ENCODE data around the gene EPHA8.

EPHA8 gene

DNA sequence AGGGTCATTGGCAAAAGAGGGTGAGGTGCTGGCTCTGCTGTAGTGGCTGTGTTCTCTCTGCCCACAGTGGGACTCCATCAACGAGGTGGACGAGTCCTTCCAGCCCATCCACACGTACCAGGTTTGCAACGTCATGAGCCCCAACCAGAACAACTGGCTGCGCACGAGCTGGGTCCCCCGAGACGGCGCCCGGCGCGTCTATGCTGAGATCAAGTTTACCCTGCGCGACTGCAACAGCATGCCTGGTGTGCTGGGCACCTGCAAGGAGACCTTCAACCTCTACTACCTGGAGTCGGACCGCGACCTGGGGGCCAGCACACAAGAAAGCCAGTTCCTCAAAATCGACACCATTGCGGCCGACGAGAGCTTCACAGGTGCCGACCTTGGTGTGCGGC, 12.9 kb downstream of the EPHA8 start:
- DNase-seq (ENCODE audit: low read depth in 1 of 2, low spot score in 1 of 2): no peak
- no peak overlapping the region for H3K27ac ChIP-seq (replicated peaks)
- TF ChIP-seq REST (IDR thresholded peaks at IDR 0.05; ENCODE audit: insufficient replicate concordance, low read depth): no peak
- no peak for TF ChIP-seq GABPA (IDR thresholded peaks at IDR 0.05; ENCODE audit: low read depth)
- no peak for TF ChIP-seq SPI1 (IDR thresholded peaks at IDR 0.05; ENCODE audit: borderline replicate concordance, low read depth)
- no peak for TF ChIP-seq POLR2AphosphoS5 (IDR thresholded peaks at IDR 0.05; ENCODE audit: low read depth)
- TF ChIP-seq CTCF (IDR thresholded peaks at IDR 0.05; ENCODE audit: insufficient read depth, low read length): no peak
- no peak overlapping the region for H3K4me3 ChIP-seq (replicated peaks; ENCODE audit: insufficient read depth, low read length)
- no peaks in the 10 kb centered on the region for H3K27me3 ChIP-seq (ENCODE audit: insufficient read depth, poor library complexity, severe bottlenecking)

DNA sequence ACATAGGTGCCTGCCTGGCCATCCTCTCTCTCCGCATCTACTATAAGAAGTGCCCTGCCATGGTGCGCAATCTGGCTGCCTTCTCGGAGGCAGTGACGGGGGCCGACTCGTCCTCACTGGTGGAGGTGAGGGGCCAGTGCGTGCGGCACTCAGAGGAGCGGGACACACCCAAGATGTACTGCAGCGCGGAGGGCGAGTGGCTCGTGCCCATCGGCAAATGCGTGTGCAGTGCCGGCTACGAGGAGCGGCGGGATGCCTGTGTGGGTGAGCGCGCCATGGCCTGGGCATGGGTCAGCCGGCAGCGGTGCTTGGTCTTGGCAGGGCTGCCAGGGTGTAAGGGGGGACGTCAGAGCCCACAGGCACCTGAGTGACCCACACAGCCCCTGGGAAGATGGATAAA, 13.3 kb downstream of the EPHA8 start:
- no peak for DNase-seq (ENCODE audit: low read depth in 1 of 2, low spot score in 1 of 2)
- Histone ChIP-seq H3K4me3 (replicated peaks; ENCODE audit: insufficient read depth, low read length) (no peak overlapping the region), H3K27me3 (ENCODE audit: insufficient read depth, poor library complexity, severe bottlenecking) (no peaks in the 10 kb centered on the region), H3K27ac (replicated peaks) (no peak overlapping the region)
- TF ChIP-seq CTCF (IDR thresholded peaks at IDR 0.05; ENCODE audit: insufficient read depth, low read length) (no peak), POLR2AphosphoS5 (IDR thresholded peaks at IDR 0.05; ENCODE audit: low read depth) (no peak), GABPA (IDR thresholded peaks at IDR 0.05; ENCODE audit: low read depth) (no peak), SPI1 (IDR thresholded peaks at IDR 0.05; ENCODE audit: borderline replicate concordance, low read depth) (no peak), REST (IDR thresholded peaks at IDR 0.05; ENCODE audit: insufficient replicate concordance, low read depth) (no peak)

- Histone ChIP-seq H3K4me3 (replicated peaks; ENCODE audit: insufficient read depth, low read length) (no peak overlapping the region), H3K27me3 (ENCODE audit: insufficient read depth, poor library complexity, severe bottlenecking) (no peaks in the 10 kb centered on the region)
- no peak for DNase-seq (ENCODE audit: low read depth in 1 of 2, low spot score in 1 of 2)
These were observed 15.6 kb downstream of the EPHA8 start for GRCh38 chr1:22578732-22579361.

More at GRCh38 chr1:22578732-22579361, 15.6 kb downstream of the EPHA8 start:
- no peak overlapping the region for H3K27ac ChIP-seq (replicated peaks)
- TF ChIP-seq REST (IDR thresholded peaks at IDR 0.05; ENCODE audit: insufficient replicate concordance, low read depth) (no peak), GABPA (IDR thresholded peaks at IDR 0.05; ENCODE audit: low read depth) (no peak), SPI1 (IDR thresholded peaks at IDR 0.05; ENCODE audit: borderline replicate concordance, low read depth) (no peak), POLR2AphosphoS5 (IDR thresholded peaks at IDR 0.05; ENCODE audit: low read depth) (no peak), CTCF (IDR thresholded peaks at IDR 0.05; ENCODE audit: insufficient read depth, low read length) (no peak)

Data from HL-60 (cell line).